ENCODE data around the gene DHX16.
"Not testable (repeated sequence)": the region's sequence is repeated elsewhere in the genome, so short reads cannot be mapped to it uniquely, and the experiment has no call there.

GRCh38 chr6:30657922-30658321 lies 14.9 kb downstream of the DHX16 start:
- TF ChIP-seq CHD1 (IDR thresholded peaks at IDR 0.05; ENCODE audit: low read depth, low read length); CTCF (conservative IDR thresholded peaks at IDR 0.05; ENCODE audit: low read depth, low read length); CEBPB (IDR thresholded peaks at IDR 0.05; ENCODE audit: low read depth, low read length); POLR2A (IDR thresholded peaks at IDR 0.05; ENCODE audit: low read depth, low read length); USF2 (IDR thresholded peaks at IDR 0.05; ENCODE audit: low read depth, low read length); RCOR1 (IDR thresholded peaks at IDR 0.05; ENCODE audit: insufficient replicate concordance, low read length): not testable (repeated sequence)

All from IMR-90 (cell line).